Body of pancreas (tissue), 4 donors: ENCODE results near the gene SCGB2A2. TPM values are rescaled to one million over a fixed set of nuclear protein-coding genes. Genes with fewer than 3 reads are reported as not detected.

Experiments used
- ATAC-seq: fragments of 150-250 bp; one replicate; pipeline ENCODE4 v1.9.1; 2016
- DNase-seq, 4 donors: peaks; one replicate each; pipeline ENCODE4 v3.0.0-alpha.2; 2019
- H3K27ac ChIP-seq, 4 donors: fragments of 200-600 bp; sonication (generic); 1 replicate in 3 of 4; 2 replicates in 1 of 4; pipeline versions ENCODE4 v1.5.1 to v1.6.1; 2016 to 2019; ENCODE audit warnings: mild to moderate bottlenecking in 1 of 4, mixed read lengths in 1 of 4, moderate library complexity in 1 of 4
- H3K27me3 ChIP-seq, 2 donors: fragments of 200-600 bp; sonication (generic); one replicate each; pipeline ENCODE4 v1.6.0; 2016; ENCODE audit warnings: mild to moderate bottlenecking in 1 of 2
- H3K36me3 ChIP-seq, 2 donors: fragments of 200-600 bp; sonication (generic); replicated peaks in 1 of 2; 2 replicates each; pipeline ENCODE4 v1.5.1; 2016; ENCODE audit warnings: low read depth in 2 of 2; ENCODE audit not compliant: insufficient read depth in 1 of 2
- H3K4me1 ChIP-seq: fragments of 200-600 bp; sonication (generic); one replicate; pipeline ENCODE4 v1.6.0; 2016
- H3K4me3 ChIP-seq, 2 donors: fragments of 200-600 bp; sonication (generic); 1 replicate in 1 of 2; 2 replicates in 1 of 2; pipeline ENCODE4 v1.5.1; 2016 to 2019
- H3K9me3 ChIP-seq, 3 donors: fragments of 200-600 bp; sonication (generic); 1 replicate in 2 of 3; 2 replicates in 1 of 3; pipeline ENCODE4 v1.5.1; 2016
- CTCF ChIP-seq, 7 experiments: fragments of 450-650 bp in 4 of 7; fragments of 200-600 bp in 3 of 7; sonication (generic) in 3 of 7; IDR thresholded peaks; one replicate each; pipeline ENCODE4 v1.5.1; 2016 to 2019; ENCODE audit warnings: antibody characterized with exemption in 7 of 7
- POLR2A ChIP-seq, 3 donors: fragments of 450-650 bp; IDR thresholded peaks; one replicate each; pipeline ENCODE4 v1.6.1; 2016; ENCODE audit warnings: antibody characterized with exemption in 3 of 3, mild to moderate bottlenecking in 2 of 3
- WGBS, 2 donors: methylation state at CpG; one replicate each; pipeline ENCODE4 v1.1.5; 2017; 5-methylcytosine and 5-hydroxymethylcytosine counted together
- intact Hi-C: fragments of 100-400 bp; cut with DNase I; formaldehyde crosslinking; loops from one replicate; pipeline ENCODE4 v1.15.1; 2023
- total RNA-seq, 2 donors: library from RNA; depleted of rRNA; stranded (reverse); fragments of >200 nt; gene quantifications; one replicate each; pipeline ENCODE4 v1.1.0, GENCODE V29; 2016

SCGB2A2 gene
- total RNA-seq, 2 donors from 2014 or later = not detected

- Histone ChIP-seq H3K4me3 (no peak overlapping the region), H3K27me3 (no peaks in the 10 kb centered on the region), H3K27ac (no peak overlapping the region), H3K9me3 (no peaks in the 10 kb centered on the region), H3K4me1 (no peaks in the 10 kb centered on the region), H3K36me3 (no peaks in the 10 kb centered on the region)
- no peak for DNase-seq
- intact Hi-C loops = no loop called here
- TF ChIP-seq CTCF (IDR thresholded peaks at IDR 0.05) = no peak
- TF ChIP-seq POLR2A (IDR thresholded peaks at IDR 0.05) = no peak
- ATAC-seq = no peak
These were observed 10.5 kb downstream of the SCGB2A2 start for GRCh38 chr11:62280452-62280851.

- Histone ChIP-seq H3K36me3 (no peaks in the 10 kb centered on the region), H3K27me3 (no peaks in the 10 kb centered on the region), H3K27ac (no peak overlapping the region), H3K4me1 (no peaks in the 10 kb centered on the region), H3K4me3 (no peak overlapping the region), H3K9me3 (no peaks in the 10 kb centered on the region)
- 32 to 38% methylated on average over 1 to 2 of the region's 2 CpGs for WGBS, 2 donors
- TF ChIP-seq CTCF (IDR thresholded peaks at IDR 0.05) (no peak), POLR2A (IDR thresholded peaks at IDR 0.05) (no peak)
- peak in 1 of 4 donors; percentile 17 for DNase-seq
- no peak for ATAC-seq
- intact Hi-C loops = no loop called here
These were observed 25.5 kb downstream of the SCGB2A2 start for GRCh38 chr11:62295504-62295903.

GRCh38 chr11:62298975-62299374 lies 29.0 kb downstream of the SCGB2A2 start, which contains the start of gene SCGB1D4:
Gene SCGB1D4, minus strand, starts transcription at chr11:62299075. Its CDS starts 65 bp downstream, at chr11:62299010.
- 46 to 63% methylated on average over 7 of the region's 7 CpGs for WGBS, 2 donors
- no peak for DNase-seq
- Histone ChIP-seq H3K4me1 (no peaks in the 10 kb centered on the region), H3K27me3 (no peaks in the 10 kb centered on the region), H3K9me3 (no peaks in the 10 kb centered on the region), H3K4me3 (no peak within 1 kb of the TSS), H3K27ac (no peak within 1 kb of the TSS), H3K36me3 (no peaks in the 10 kb centered on the region)
- intact Hi-C loops = no loop called here
- ATAC-seq = no peak
- TF ChIP-seq POLR2A (IDR thresholded peaks at IDR 0.05) (no peak), CTCF (IDR thresholded peaks at IDR 0.05) (no peak)

GRCh38 chr11:62306227-62306626 lies 36.3 kb downstream of the SCGB2A2 start:
- no peaks in the 10 kb centered on the region for H3K4me1 ChIP-seq
- no peak for TF ChIP-seq CTCF (IDR thresholded peaks at IDR 0.05)
- TF ChIP-seq POLR2A (IDR thresholded peaks at IDR 0.05) = no peak
- ATAC-seq = no peak
- H3K4me3 ChIP-seq = no peak overlapping the region
- peaks cover 0 to 4% (median 0%) of the 10 kb centered on the region in 3 donors for H3K9me3 ChIP-seq
- no peak overlapping the region for H3K27ac ChIP-seq
- no peaks in the 10 kb centered on the region for H3K27me3 ChIP-seq
- no peak for DNase-seq
- intact Hi-C loops = loop anchor here (5.0 kb wide), 1 partner anchor 139 kb away; no protein-coding TSS in a partner anchor
- WGBS, 2 donors = 49 to 57% methylated on average over 6 of the region's 6 CpGs
- H3K36me3 ChIP-seq = no peaks in the 10 kb centered on the region

GRCh38 chr11:62307950-62308349 lies 38.0 kb downstream of the SCGB2A2 start:
- Histone ChIP-seq H3K27me3 (no peaks in the 10 kb centered on the region), H3K4me3 (no peak overlapping the region), H3K27ac (no peak overlapping the region), H3K4me1 (no peaks in the 10 kb centered on the region), H3K36me3 (no peaks in the 10 kb centered on the region), H3K9me3 (peaks cover 0 to 4% (median 0%) of the 10 kb centered on the region in 3 donors)
- no peak for TF ChIP-seq POLR2A (IDR thresholded peaks at IDR 0.05)
- no peak for TF ChIP-seq CTCF (IDR thresholded peaks at IDR 0.05)
- DNase-seq (no peak), ATAC-seq (no peak)
- intact Hi-C loops = loop anchor here (5.0 kb wide), 1 partner anchor 141 kb away; no protein-coding TSS in a partner anchor
